ENCODE data around the gene ARID1B. TPM values are rescaled to one million over a fixed set of nuclear protein-coding genes. Genes with fewer than 3 reads are reported as not detected.
A peak's percentile ranks its signal among the peaks of the same experiment; 100 is the strongest.

Gene ARID1B
- total RNA-seq, 2 experiments from 2014 or later, result 90.1 to 164 TPM

DNA sequence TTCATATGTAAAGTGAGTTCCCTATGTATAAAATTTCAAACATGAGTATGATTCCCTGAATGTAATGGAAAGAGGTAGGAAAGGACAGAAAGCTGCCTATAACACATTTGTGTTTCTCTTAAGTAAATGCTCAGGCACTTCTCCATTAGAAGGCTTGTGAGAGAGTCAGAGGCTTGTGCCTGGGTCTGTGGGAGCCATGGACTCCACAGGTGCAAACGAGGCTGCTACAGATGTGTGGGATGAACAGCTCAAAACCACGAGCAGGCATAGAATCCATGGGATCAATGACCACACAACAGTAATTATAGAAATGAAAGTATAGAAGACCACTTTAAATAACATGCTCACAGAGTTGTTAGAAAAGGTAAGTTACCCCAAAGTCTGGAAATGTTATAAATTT is 134.4 kb downstream of the ARID1B start:
- Histone ChIP-seq H3K4me3 (ENCODE audit: low read depth, low read length, poor library complexity, severe bottlenecking) (no peak overlapping the region), H3K9me2 (ENCODE audit: insufficient read depth, low read length) (no peaks in the 10 kb centered on the region), H4K20me1 (ENCODE audit: insufficient read depth, low read length) (no peaks in the 10 kb centered on the region), H2AFZ (ENCODE audit: low read length) (no peak overlapping the region), H3K79me2 (ENCODE audit: insufficient read depth, low read depth, low read length) (peaks cover 13% of the 10 kb centered on the region; the same call in 1 of the 2 replicates), H3K36me3 (ENCODE audit: insufficient read depth, low read length) (0 out of 2 replicates have a peak, but pooled peaks cover 8% of the 10 kb centered on the region), H3K4me2 (ENCODE audit: low read length) (no peak overlapping the region), H3K9me3 (ENCODE audit: low read length) (no peaks in the 10 kb centered on the region), H3K27ac (ENCODE audit: low read depth, low read length, poor library complexity, severe bottlenecking) (no peak overlapping the region), H3K4me1 (ENCODE audit: insufficient read depth, low read length, poor library complexity, severe bottlenecking) (peaks cover 18% of the 10 kb centered on the region)
- TF ChIP-seq, protein P1, sequence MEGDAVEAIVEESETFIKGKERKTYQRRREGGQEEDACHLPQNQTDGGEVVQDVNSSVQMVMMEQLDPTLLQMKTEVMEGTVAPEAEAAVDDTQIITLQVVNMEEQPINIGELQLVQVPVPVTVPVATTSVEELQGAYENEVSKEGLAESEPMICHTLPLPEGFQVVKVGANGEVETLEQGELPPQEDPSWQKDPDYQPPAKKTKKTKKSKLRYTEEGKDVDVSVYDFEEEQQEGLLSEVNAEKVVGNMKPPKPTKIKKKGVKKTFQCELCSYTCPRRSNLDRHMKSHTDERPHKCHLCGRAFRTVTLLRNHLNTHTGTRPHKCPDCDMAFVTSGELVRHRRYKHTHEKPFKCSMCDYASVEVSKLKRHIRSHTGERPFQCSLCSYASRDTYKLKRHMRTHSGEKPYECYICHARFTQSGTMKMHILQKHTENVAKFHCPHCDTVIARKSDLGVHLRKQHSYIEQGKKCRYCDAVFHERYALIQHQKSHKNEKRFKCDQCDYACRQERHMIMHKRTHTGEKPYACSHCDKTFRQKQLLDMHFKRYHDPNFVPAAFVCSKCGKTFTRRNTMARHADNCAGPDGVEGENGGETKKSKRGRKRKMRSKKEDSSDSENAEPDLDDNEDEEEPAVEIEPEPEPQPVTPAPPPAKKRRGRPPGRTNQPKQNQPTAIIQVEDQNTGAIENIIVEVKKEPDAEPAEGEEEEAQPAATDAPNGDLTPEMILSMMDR (conservative IDR thresholded peaks at IDR 0.05; ENCODE audit: low read length), result no peak
- no peak for TF ChIP-seq EZH2phosphoT487 (IDR thresholded peaks at IDR 0.05; ENCODE audit: borderline replicate concordance, low read depth, low read length)
- ChIA-PET CTCF (ENCODE audit: unreplicated experiment) (no interaction called here), POLR2A (interaction anchor here (1.3 kb wide), 1 partner anchor 14 kb away, joined by 4 read pairs; no protein-coding TSS in a partner anchor)
- intact Hi-C loops (cut with micrococcal nuclease; ENCODE audit: unreplicated experiment), result no loop called here
- no TSS peak for BruUV-seq (replicated peaks)
- DNase-seq (ENCODE audit: low spot score), result no peak

DNA sequence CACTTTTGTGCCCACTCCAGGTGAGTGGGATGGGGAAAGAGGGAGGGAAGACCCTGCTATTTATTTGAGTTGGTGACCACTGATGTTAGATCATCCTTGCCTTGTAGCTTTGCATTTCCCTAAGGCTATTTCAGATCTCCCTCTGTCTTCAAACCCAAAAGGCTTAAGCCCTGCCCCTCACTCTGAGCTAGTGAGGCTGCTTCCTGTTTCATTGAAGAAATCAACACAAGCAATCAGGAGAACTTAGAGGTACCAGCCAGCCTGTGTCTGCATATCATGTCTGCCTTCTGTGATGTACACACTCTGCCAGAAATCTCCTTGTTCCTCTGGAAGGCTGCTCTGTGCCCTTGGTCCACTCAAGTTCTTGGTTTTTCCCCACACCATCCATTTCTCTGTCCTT is 135.3 kb downstream of the ARID1B start:
- POLR2A ChIA-PET, result no interaction called here
- Histone ChIP-seq H3K27ac (ENCODE audit: low read depth, low read length, poor library complexity, severe bottlenecking) (no peak overlapping the region), H3K9me3 (ENCODE audit: low read length) (no peaks in the 10 kb centered on the region), H2AFZ (ENCODE audit: low read length) (no peak overlapping the region), H4K20me1 (ENCODE audit: insufficient read depth, low read length) (no peaks in the 10 kb centered on the region), H3K4me2 (ENCODE audit: low read length) (no peak overlapping the region), H3K4me1 (ENCODE audit: insufficient read depth, low read length, poor library complexity, severe bottlenecking) (peaks cover 21% of the 10 kb centered on the region), H3K4me3 (ENCODE audit: low read depth, low read length, poor library complexity, severe bottlenecking) (no peak overlapping the region), H3K79me2 (ENCODE audit: insufficient read depth, low read depth, low read length) (peaks cover 13% of the 10 kb centered on the region; the same call in 1 of the 2 replicates), H3K9me2 (ENCODE audit: insufficient read depth, low read length) (no peaks in the 10 kb centered on the region), H3K36me3 (ENCODE audit: insufficient read depth, low read length) (0 out of 2 replicates have a peak, but pooled peaks cover 8% of the 10 kb centered on the region)
- CTCF ChIA-PET (ENCODE audit: unreplicated experiment), result no interaction called here
- TF ChIP-seq EZH2phosphoT487 (IDR thresholded peaks at IDR 0.05; ENCODE audit: borderline replicate concordance, low read depth, low read length), result no peak
- TF ChIP-seq, protein P1 (conservative IDR thresholded peaks at IDR 0.05; ENCODE audit: low read length), result no peak
- BruUV-seq (replicated peaks), result no TSS peak
- DNase-seq (ENCODE audit: low spot score), result peak; percentile 40
- intact Hi-C loops (cut with micrococcal nuclease; ENCODE audit: unreplicated experiment), result no loop called here

DNA sequence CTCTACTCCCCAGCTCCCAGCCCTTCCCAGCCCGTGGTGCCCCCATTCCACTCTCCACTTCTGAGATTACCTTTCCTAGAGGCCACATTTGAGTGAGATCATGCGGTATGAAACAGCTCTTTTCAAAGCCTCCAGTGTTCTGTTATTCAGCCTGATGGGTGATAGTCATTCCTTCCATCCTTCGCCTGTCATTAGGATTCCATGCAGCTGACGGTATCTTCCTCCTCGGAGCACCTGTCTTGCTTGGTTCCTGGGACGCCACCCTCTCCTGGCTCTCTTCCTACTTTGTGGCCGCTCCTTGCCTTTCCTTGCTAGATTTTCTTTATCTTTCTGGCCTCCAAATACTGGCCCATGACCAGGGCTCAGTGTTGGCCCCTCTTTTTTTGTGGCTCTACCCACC is 137.0 kb downstream of the ARID1B start:
- no TSS peak for BruUV-seq (replicated peaks)
- ChIA-PET POLR2A (interaction anchor here (0.6 to 0.7 kb wide), 2 partner anchors 12 to 25 kb away, joined by 3 to 4 read pairs; no protein-coding TSS in a partner anchor), CTCF (ENCODE audit: unreplicated experiment) (no interaction called here)
- peaks cover 28% of the 10 kb centered on the region for H3K4me1 ChIP-seq (ENCODE audit: insufficient read depth, low read length, poor library complexity, severe bottlenecking)
- no peak overlapping the region for H2AFZ ChIP-seq (ENCODE audit: low read length)
- H4K20me1 ChIP-seq (ENCODE audit: insufficient read depth, low read length), result no peaks in the 10 kb centered on the region
- H3K4me3 ChIP-seq (ENCODE audit: low read depth, low read length, poor library complexity, severe bottlenecking), result no peak overlapping the region
- 0 out of 2 replicates have a peak, but pooled peaks cover 8% of the 10 kb centered on the region for H3K36me3 ChIP-seq (ENCODE audit: insufficient read depth, low read length)
- no peak overlapping the region for H3K27ac ChIP-seq (ENCODE audit: low read depth, low read length, poor library complexity, severe bottlenecking)
- H3K9me2 ChIP-seq (ENCODE audit: insufficient read depth, low read length), result no peaks in the 10 kb centered on the region
- TF ChIP-seq, protein P1 (conservative IDR thresholded peaks at IDR 0.05; ENCODE audit: low read length), result no peak
- TF ChIP-seq EZH2phosphoT487 (IDR thresholded peaks at IDR 0.05; ENCODE audit: borderline replicate concordance, low read depth, low read length), result no peak
- intact Hi-C loops (cut with micrococcal nuclease; ENCODE audit: unreplicated experiment), result no loop called here
- peaks cover 18% of the 10 kb centered on the region; the same call in 1 of the 2 replicates for H3K79me2 ChIP-seq (ENCODE audit: insufficient read depth, low read depth, low read length)
- H3K4me2 ChIP-seq (ENCODE audit: low read length), result no peak overlapping the region
- H3K9me3 ChIP-seq (ENCODE audit: low read length), result no peaks in the 10 kb centered on the region
- no peak for DNase-seq (ENCODE audit: low spot score)

Data from OCI-LY7 (cell line).